HPDE6-E6E7 (cell line): ENCODE results near the gene RPL32.
"Not testable (repeated sequence)": the region's sequence is repeated elsewhere in the genome, so short reads cannot be mapped to it uniquely, and the experiment has no call there.

Source experiments
- DNase-seq: peaks from one replicate; pipeline ENCODE4 v3.0.0; 2011; ENCODE audit warnings: missing footprints; ENCODE audit errors: extremely low spot score

RPL32 gene

DNA sequence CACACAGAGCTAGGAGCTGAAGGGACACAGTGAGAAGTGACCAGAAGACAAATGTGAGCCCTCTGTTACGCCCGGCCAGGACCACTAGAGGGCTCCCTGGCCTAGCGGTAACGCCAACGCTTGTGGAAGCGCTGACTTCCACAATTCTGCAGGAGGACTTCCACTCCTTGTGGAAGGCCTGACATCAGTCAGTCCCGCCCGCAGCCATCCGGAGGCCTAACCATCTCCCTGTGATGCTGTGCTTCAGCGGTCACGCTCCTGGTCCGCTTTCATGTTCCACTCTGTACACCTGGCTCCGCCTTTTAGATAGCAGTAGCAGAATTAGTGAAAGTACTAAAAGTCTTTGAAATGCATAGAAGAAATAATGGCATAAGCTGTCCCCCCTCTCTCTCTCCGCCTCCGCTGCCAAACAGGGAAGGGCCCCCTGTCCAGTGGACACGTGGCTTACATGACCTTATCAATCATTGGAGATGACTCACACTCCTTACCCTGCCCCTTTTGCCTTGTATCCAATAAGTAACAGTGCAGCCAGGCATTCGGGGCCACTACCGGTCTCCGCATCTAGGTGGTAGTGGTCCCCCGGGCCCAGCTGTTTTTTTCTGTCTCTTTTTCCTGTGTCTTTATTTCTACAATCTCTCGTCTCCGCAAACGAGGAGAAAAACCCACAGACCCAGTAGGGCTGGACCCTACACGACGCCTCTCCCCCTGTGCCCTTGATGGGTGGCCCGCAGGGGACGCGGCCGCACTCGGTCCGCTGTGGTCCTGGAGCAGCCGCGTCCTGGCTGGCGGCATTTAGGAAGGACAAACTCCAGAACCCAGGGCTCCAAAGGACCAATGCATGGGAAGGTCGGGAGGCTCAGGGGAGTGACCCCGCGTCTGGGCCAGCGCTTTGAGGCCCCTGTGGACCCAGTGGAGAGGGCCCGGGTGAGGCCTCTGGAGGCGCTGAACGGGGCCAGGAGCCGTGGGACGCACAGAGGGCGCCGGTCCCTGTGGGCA, 27.0 kb upstream of the RPL32 start:
- peak; percentile 33 for DNase-seq

DNA sequence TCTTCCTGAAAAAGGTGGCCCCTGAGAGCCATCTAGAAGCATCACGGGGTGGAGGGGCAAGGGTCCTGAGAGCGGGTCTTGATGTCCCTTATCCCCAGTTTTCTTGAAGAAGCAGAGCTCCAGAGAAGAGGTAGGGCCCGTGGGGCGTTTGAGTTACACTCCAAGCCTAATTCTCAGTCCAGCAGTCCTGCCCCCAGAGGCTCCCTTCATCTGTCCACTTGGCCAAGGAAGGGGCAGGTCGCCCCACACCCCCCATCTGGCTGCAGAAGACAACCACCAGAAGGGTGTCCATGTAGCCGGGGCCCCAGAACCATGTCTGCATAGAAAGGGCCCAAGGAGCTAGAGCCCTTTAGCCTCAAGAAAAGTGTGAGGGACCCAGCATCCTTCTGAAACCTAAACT, 25.5 kb upstream of the RPL32 start:
- no peak for DNase-seq

DNA sequence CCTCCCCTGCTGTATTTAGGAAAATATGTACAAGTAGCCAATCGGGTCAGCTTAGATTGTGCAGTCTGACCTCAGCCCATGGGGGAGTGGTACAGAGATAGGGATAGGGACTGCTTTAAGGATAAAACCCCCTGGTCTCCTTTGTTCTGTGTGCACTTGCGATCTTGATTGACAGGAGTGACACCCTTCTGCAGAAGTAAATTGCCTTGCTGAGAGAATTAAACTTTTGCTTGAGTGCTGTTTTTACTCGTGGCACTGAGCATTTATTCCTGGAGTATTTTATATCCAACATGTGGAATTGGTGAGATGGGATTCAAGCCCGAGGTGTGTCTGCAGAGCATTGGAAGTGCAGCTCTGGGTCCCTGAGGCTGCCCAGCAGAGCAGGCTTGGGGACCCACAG, 23.9 kb upstream of the RPL32 start:
- DNase-seq, result no peak

DNA sequence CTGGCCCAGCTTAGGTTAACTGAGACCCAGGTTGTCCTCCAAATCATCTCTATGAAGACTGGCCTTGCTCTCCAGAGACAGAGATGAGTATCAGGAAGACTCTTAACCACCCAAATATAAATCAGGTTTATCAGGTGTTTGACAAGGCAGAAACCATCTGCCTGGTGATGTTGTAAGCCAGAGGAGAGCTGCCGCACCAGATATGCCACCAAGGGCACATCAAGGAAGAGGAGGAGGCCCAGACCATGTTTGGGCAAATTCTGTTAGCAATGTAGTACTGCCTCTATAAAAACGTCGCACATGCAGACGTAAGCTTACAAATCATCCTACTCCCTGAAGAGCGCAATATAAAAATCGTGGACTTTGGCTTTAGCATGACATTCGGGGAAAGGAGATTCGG, 21.0 kb upstream of the RPL32 start:
- DNase-seq, result no peak

DNA sequence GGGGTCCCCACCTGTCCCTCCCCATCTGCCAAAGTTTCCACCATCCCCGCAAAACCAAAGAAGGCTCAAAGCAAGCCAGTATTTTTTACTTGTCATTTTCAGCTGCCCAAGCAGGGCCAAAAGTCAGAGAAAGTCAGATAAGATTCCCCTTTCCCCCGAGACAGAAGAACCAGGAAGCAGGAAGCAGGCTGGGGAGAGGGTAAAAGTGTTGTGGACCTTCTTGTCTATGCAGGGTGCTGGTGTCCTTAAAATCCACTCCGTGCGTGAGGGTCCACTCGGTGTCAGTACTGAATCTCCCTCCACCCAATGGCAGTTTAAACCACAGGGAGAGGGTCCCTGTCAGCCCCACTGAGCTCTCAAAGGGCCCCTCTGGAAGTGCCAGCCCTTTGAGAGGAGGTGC, 20.2 kb upstream of the RPL32 start:
- DNase-seq, result no peak

DNA sequence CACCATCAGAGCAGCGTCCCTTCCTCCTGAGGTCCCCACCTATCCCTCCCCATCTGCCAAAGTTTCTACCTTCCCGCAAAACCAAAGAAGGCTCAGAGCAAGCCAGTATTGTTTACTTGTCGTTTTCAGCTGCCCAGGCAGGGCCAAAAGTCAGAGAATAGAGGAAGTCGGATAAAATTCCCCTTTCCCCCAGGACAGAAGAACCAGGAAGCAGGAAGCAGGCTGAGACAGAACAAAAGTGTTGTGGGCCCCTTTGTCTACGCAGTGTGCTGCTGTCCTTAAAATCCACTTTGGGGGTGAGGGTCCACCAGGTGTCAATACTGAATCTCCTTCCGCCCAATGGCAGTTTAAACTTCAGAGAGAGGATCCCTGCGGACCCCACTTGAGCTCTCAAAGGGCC, 18.5 kb upstream of the RPL32 start:
- DNase-seq, result no peak

DNA sequence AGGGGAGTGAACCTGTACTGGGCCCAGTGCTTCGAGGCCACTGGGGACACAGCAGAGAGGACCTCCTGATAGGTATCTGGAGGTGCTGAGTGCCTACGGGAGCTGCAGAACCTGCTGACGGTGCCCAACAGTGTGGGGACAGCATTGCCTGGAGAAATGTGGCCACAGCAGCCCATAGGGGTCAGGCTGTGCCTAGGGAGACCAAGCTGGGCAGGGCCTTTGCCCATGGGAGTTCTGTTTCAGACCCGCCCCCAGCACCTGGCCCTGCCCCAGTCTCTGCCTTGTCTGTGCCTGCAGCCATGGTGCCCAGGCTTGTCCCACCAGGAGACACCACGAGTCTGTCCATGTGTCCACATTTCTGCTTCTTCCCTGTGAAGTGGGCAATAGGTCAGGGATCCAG, 15.3 kb upstream of the RPL32 start:
- DNase-seq, result no peak

DNA sequence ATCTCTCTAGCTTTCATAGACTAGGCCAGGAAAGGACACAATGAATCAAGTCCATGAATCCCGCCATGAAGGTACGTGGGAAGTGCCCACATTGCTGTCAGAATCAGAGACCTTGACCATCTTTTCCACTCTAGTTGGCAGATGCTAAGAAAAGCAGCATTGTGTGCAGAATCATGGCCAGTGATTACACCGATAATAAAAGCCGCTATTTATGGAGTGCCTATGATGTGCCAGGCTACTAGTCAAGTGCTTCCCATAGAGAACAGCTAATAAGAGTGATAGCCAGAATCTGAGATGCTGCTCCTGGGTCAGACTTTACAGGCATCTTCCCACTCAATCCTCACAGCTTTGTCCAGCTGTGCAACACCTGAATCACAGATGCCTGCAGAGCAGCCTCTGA, 13.2 kb upstream of the RPL32 start:
- no peak for DNase-seq

DNA sequence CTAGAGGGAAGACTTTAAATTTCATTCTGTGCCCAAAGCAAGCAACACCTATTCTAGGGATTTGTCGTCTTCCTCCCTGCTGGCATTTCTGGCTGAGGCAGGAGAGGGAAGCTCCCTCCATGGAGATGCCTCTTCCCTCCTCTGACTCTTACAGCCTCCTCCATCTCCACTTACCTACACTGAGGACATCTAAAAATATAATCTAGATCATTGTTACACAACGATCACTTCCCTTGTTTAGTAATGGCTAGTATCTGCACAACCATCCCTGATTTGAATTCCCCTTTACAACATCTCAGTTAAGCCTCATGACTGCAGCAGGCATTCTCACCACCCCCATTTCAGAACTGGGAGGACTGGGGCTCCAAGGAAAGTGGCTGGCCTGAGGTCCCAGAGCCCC, 12.5 kb upstream of the RPL32 start:
- DNase-seq, result not testable (repeated sequence)

DNA sequence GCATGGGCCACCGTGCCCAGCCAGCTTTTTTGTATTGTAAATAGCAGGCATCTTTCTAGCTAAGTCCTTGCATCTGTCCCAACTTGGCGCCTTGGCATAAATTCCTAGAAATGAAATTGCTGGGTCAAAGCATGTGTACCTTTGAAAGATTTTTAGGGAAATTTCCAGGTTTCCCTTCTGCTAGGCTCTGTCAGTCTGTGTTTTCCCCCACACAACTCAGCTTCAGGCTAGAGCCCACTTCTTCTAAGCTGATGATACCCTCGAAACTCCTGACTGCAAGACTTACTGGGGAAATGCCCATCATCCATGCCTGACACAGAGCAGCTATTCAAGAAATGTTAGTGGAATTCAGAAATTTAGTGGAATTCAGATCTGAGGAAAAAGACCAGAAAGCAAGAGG, 10.8 kb upstream of the RPL32 start:
- no peak for DNase-seq

DNA sequence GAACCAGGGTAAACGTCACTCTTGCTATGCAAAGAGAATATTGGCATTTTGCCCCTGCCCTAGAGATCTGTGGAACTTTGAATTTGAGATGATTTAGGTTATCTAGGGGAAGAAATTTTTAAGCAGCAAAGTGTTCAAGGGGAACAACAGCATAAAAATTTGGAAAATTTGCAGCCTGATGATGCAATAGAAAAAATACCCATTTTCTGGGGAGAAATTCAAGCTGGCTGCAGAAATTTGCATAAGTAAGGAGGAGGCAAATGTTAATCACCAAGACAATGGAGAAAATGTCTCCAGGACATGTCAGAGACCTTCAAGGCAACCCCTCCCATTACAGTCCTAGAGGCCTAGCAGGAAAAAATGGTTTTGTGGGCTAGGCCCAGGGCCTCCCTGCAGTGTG, 4.4 kb upstream of the RPL32 start:
- no peak for DNase-seq

DNA sequence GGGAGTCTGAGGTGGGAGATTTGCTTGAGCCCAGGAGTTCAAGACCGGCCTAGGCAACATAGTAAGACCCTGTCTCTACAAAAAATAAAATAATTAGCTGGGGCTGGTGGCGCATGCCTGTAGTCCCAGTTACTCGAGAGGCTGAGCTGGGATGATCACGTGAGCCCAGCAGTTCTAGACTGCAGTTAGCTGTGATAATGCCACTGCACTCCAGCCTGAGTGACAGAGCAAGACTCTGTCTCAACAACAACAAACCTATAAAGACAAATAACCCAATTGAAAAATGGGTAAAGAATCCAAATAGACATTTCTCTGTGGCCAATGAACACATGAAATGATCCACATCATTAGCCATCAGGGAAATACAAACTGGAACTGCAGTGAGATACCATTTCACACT, 1.1 kb upstream of the RPL32 start:
- no peak for DNase-seq

DNA sequence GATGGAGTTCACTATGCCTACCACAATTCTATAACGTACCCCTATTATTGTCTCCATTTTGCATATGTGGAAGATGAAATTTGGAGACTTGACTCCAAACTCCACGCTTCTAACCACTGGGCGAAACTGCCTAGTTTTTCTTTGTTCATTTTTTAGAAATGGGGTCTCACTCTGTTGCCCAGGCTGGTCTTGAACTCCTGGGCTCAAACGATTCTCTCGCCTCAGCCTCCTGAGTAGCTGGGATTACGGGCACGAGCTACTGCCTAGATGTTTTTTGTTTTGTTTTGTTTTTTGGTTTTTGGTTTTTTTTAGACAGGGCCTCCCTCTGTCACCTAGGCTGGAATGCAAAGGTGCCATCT, 584 bp upstream of the RPL32 start:
- no peak for DNase-seq

DNA sequence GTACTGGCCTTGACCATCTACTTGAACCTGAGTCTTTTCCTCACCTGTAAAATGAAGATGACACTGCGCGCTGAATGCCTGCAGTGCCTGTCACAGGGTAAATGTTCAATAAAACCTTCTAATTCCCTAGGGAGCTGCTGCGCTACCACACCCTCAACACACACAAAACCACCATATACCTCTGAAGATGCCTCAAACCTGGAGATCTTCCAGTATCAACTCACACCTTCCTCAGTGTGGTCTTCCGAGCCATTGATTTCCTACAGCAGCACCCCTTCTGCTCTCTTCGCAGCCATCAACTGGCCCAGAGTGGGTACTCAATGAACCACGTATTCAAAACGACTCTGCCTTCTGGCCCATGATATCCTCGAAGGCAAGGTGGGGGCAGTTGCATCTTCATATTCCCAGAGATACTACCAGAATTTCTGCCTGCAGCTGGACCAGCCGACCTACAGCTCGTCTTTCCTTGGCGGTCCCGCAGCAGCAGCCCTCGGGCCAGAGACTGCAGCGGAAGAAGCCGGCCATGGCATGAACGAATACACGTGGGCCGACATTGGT, 695 bp downstream of the RPL32 start:
- no peak for DNase-seq

DNA sequence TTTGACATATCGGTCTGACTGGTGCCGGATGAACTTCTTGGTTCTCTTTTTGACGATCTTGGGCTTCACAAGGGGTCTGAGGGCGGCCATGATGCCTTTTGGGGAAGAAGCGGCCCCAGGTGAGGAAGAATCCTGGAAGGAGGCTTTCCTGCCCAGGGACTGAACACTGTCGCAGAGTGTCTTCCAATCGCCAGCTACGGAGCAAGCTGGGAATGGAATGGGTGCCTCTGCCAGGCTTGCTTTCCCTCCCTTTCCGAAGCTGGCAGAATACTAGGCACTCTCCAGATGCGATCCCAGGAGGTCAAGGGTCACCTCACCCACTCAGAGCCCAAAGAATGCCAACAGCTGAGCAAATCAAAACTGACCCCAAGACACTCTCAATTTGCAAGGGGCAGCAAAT, 1.2 kb downstream of the RPL32 start:
- not testable (repeated sequence) for DNase-seq

DNA sequence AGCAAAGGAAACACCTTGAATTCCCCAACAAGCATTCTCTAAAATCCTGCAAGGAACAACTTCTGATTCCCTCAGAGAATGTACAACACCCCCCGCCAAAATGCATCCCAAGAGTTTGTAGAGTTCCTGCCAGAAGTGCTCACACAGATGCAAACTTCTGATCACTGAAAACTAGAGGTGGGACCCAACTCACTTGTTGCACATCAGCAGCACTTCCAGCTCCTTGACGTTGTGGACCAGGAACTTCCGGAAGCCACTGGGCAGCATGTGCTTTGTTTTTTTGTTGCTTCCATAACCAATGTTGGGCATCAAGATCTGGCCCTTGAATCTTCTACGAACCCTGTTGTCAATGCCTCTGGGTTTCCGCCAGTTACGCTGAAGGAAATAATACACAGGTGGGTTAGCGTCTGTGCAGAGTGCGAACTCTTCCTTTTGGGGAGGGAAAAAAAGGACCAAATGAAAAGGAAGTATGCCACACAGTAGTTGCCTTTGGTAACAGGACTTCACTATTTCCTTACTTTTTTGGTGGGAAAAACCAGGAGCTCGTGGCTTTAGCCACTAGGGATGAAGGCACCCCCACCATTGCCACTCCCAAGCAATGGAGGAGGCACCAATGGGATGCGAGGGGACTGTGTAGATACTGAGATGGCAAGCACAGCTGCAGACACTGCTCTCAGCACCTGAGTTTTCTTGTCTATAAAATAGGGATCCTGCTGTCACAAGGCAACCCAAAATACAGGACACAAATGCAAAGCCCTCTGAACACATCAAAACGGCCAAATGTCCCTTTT, 2.0 kb downstream of the RPL32 start:
- DNase-seq, result no peak

DNA sequence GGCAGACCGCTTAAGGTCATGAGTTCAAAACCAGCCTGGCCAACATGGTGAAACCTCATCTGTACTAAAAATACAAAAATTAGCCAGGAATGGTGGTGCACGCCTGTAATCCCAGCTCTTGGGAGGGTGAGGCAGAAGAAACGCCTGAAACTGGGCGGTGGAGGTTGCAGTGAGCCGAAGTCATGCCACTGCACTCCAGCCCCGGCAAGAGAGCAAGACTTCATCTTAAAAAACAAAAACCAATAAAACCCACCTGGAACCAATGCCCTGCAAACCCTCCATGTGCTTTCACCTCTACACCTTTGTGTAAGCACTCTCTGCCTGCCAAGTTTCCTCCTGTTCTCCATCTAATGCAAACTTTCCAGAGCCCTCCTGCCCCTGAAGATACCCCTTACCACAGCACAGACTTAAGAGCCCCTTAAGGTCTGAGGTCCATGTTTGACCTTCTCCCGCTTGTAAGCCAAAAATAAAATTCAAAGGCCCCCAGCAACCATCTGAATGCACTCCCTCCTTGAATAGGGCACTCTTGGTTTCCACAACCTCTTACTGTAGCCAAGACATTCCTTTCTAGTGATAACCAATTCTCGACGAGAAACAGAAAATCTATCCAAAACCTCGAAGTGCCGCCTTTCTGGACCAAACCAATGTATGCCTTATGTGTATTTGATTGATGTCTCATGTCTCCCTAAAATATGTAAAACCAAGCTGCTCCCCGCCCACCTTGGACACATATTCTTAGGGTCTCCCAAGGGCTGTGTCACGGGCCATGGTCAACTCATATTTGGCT, 3.0 kb downstream of the RPL32 start:
- DNase-seq, result no peak

DNA sequence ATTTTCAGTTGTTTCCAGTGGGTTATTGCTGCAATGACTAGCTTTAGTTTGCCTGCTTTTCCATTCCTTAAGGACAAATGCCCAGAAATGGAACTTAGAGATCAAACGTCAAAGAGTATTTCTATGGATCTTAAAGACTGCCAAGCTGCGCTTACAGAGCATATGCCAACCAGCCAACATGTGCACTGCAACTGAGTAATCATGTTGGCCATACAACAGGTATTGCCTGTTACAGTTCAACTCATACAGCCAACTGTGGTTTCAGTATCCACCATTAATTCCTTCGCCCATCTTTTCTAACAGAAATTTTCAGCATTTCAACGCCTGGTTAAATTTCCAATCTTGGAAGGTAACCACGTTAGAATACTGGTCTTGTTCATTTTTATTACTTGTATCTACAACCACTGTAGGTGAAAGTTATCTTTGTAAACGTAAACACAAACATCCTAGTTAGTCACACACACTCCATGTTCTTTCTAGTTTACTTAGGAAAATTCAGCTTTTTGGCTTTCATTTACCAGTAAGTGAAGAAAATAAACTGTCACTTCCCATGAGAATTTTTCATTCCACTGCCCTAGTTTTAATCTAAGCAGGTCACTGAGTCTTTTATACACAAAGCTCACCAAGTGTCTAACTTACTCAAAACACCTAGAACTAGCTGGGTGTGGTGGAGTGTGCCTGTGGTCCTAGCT, 3.9 kb downstream of the RPL32 start:
- DNase-seq, result no peak

DNA sequence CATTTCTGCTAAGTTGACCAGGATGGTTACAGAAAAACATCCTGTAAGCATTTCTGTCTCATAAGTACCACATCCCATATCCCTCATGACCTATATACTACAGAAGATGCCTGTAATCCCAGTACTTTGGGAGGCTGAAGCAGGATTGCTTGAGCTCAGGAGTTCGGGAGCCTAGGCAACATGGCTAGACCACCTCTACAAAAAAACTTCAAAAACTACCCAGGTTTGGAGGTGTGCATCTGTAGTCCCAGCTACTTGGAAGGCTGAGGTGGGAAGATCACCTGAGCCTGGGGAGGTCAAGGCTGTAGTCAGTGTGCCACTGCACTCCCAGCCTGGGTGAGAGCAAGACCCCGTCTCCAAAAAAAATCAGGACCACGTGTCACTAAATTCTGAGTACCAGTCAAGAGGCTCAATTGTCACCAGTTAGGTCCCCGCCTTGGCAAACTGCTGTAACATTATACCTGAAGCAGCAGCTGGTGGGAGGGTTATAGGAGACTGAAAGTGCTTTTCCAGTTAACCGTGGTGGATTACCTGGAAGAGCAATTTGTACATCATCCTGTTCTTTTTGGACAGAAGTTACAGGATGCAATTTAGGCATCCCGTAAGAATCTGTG, 6.2 kb downstream of the RPL32 start:
- no peak for DNase-seq

DNA sequence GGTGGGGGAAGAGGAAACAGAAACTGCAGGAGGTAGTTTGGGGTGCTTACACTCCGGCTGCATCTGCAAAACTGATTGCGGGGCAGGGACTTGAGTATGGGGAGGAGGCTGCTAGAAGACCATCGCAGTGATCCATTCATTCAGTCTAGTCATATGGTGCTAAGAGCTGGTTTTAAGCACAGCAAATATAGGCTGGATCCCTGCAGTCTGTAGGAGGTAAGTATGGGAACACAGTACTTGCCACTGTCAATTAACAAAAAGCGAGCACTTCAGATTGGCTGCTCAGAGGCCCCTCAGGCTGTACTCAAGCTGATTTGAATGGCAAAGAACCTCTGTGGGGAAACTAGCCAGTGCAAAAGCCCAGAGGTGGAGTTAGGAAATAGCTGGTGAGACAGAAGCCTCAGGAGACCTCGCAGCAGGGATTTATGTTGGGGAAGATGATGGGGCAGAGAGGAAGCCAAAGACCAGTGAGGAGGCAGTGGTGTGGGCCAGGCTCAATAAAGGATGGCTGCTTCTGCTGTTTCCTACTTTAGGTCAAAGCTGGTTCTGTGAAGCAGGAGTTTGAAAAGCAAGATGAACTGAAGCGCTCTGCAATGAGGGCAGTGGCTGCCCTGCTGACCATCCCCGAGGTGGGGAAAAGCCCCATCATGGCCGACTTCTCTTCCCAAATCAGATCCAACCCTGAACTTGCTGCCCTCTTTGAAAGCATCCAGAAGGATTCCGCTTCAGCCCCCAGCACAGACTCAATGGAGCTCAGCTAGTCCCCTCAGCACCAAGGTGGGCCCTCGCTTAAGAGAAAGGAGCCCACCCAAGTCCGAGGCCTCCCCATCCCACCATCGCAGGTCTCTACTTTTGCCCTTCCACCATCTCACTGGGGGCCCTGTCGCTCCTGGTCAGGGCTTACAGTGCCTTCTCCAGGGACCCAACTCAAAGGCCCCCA, 7.9 kb downstream of the RPL32 start:
- DNase-seq, result no peak
